Skeletal muscle cell (primary cell): ENCODE results near the gene MRM2.

Experiments
- DNase-seq: peaks from one replicate; pipeline ENCODE4 v3.0.0-alpha.2; 2010; ENCODE audit warnings: low read depth
- H3K4me3 ChIP-seq: 2 replicates; pipeline ENCODE4 v1.5.1; 2011; ENCODE audit warnings: low read depth, mild to moderate bottlenecking, control low read depth, low read length, moderate library complexity

MRM2 gene

GRCh38 chr7:2210551-2211258 lies 31.3 kb downstream of the MRM2 start:
- H3K4me3 ChIP-seq = no peak overlapping the region
- no peak for DNase-seq

GRCh38 chr7:2209961-2210323 lies 32.1 kb downstream of the MRM2 start:
- no peak overlapping the region for H3K4me3 ChIP-seq
- no peak for DNase-seq

- peak; percentile 33 for DNase-seq
- H3K4me3 ChIP-seq = no peak overlapping the region
Observed at GRCh38 chr7:2209146-2209960, 32.7 kb downstream of the MRM2 start.

GRCh38 chr7:2208712-2209111 lies 33.3 kb downstream of the MRM2 start:
- H3K4me3 ChIP-seq = no peak overlapping the region
- no peak for DNase-seq

- no peak for DNase-seq
- H3K4me3 ChIP-seq = no peak overlapping the region
Observed at GRCh38 chr7:2205036-2205780, 36.8 kb downstream of the MRM2 start.

GRCh38 chr7:2204446-2204845 lies 37.6 kb downstream of the MRM2 start:
- no peak for DNase-seq
- no peak overlapping the region for H3K4me3 ChIP-seq

- no peak overlapping the region for H3K4me3 ChIP-seq
- no peak for DNase-seq
Observed at GRCh38 chr7:2203766-2204300, 38.2 kb downstream of the MRM2 start.

GRCh38 chr7:2202901-2203765 lies 38.9 kb downstream of the MRM2 start:
- DNase-seq = no peak

GRCh38 chr7:2202361-2202761 lies 39.6 kb downstream of the MRM2 start:
- no peak for DNase-seq
- no peak overlapping the region for H3K4me3 ChIP-seq

More at GRCh38 chr7:2202901-2203765, 38.9 kb downstream of the MRM2 start:
- no peak overlapping the region for H3K4me3 ChIP-seq

GRCh38 chr7:2201686-2202360 lies 40.2 kb downstream of the MRM2 start:
- DNase-seq = no peak
- H3K4me3 ChIP-seq = no peak overlapping the region

- DNase-seq = no peak
- no peak overlapping the region for H3K4me3 ChIP-seq
Observed at GRCh38 chr7:2201128-2201527, 40.9 kb downstream of the MRM2 start.

- DNase-seq = no peak
- H3K4me3 ChIP-seq = no peak overlapping the region
Observed at GRCh38 chr7:2200584-2200980, 41.4 kb downstream of the MRM2 start.

- no peak for DNase-seq
- H3K4me3 ChIP-seq = no peak overlapping the region
Observed at GRCh38 chr7:2199956-2200583, 41.9 kb downstream of the MRM2 start.

GRCh38 chr7:2199528-2199927 lies 42.5 kb downstream of the MRM2 start:
- DNase-seq = no peak
- H3K4me3 ChIP-seq = no peak overlapping the region

GRCh38 chr7:2198760-2199159 lies 43.2 kb downstream of the MRM2 start:
- no peak overlapping the region for H3K4me3 ChIP-seq
- no peak for DNase-seq

GRCh38 chr7:2198206-2198605 lies 43.8 kb downstream of the MRM2 start:
- H3K4me3 ChIP-seq = no peak overlapping the region
- DNase-seq = no peak

- DNase-seq = no peak
- no peak overlapping the region for H3K4me3 ChIP-seq
Observed at GRCh38 chr7:2197436-2198155, 44.4 kb downstream of the MRM2 start.
